SIG-M5 (cell line): ENCODE data around the gene FGF21.
"Not testable (repeated sequence)": the region's sequence is repeated elsewhere in the genome, so short reads cannot be mapped to it uniquely, and the experiment has no call there.

Experiments used
- DNase-seq: peaks from one replicate; lab custom pipeline; 2025; lab: John Stamatoyannopoulos, UW

FGF21 gene

DNA sequence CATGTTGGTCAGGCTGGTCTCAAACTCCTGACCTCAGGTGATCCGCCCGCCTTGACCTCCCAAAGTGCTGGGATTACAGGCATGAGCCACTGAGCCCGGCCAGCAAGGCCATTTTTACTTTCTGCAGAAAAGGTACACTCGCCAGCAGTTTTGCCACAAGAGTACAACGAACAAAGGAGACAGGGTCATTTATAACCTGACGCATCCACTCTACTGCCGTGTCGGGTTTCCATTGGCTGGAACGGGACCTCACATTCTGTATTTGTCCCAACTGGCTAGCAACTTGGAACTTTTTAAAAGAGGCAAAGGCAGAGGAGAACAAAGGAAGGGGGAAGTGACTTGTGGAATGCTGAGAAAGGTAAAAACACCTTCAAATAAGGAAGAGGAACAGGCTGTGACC is 32.0 kb downstream of the FGF21 start:
- not testable (repeated sequence) for DNase-seq

DNA sequence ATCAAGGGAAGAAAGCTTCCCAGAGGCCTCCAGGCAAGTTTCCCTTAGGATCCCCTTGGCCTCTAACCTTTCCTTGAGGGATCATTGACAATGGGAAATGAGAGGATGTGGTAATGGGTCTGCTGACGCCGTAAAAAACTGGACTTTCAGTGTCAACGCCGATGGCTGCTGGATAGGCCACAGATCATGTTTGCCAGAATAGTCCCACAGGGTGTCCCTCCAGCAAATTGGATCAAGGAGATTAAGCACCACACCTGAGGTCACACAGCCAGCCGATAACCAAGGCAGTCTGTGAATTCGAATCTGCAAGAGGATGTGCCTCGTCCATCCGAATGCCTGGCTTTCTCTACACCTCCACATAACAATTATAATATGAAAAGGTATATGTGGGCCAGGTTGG is 37.9 kb downstream of the FGF21 start:
- no peak for DNase-seq

DNA sequence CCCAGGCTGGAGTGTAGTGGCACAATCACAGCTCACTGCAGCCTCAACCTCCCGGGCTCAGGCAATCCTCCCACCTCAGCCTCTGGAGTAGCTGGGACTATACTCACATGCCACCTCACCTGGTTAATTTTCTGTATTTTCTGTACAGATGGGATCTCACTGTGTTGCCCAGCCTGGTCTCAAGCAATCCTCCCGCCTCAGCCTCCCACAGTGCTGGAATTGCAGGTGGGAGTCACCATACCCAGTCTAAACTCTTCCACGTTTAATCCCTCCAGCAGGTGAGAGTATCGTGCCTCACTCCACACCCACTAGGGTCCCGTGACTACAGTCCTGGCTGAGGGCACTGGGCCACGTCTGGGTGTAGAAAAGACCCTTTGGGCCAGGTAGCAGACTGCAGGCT is 39.0 kb downstream of the FGF21 start:
- no peak for DNase-seq

DNA sequence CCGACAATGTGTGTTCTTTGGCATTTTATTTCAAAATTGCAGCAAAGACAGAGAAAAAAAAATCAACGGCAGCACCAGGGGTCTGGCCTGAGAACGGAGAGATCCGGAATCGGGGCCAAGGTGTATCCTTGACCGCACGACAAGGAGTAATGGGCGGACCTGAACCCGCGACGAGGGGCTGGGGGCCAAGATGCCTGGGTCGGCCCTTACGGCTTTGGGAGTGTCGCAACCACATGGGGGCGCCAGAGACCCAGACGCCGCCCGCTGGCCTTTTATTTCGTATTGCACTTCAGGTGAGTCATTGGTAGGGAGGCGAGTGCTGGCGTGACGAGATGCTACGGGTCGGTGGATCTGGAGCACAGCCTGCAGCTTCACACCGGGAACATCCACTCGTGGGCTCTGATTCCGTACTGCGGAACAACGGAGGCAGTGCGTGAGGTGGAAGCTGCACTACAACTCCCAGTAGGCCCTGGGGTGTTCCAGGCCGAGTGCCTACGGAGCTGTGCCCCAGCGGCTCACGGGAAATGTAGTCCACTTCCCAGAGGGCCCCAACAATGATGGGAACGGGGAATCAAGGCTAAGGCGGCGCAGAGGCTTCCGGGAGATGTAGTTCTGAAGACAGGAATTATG is 39.8 kb downstream of the FGF21 start:
- peak; percentile 33 for DNase-seq

DNA sequence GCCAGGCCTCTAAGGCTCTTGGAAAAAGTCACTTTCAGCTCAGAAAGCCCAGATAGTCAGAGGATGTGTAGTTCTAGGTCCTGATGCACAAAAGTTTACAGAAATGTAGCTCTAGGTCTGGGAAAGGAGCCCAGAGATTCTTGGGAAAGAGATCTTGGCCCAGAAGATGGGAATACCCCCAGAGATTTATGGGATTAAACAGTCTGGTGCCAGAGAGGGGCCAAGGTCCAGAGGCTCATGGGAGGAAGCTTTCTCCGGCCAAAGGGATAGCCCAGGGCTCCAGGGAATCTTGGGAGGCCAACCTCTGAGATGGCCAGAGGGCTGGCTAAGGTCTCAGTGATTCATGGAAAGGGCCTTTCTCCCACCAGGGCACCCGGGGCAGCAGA is 40.4 kb downstream of the FGF21 start:
- no peak for DNase-seq

DNA sequence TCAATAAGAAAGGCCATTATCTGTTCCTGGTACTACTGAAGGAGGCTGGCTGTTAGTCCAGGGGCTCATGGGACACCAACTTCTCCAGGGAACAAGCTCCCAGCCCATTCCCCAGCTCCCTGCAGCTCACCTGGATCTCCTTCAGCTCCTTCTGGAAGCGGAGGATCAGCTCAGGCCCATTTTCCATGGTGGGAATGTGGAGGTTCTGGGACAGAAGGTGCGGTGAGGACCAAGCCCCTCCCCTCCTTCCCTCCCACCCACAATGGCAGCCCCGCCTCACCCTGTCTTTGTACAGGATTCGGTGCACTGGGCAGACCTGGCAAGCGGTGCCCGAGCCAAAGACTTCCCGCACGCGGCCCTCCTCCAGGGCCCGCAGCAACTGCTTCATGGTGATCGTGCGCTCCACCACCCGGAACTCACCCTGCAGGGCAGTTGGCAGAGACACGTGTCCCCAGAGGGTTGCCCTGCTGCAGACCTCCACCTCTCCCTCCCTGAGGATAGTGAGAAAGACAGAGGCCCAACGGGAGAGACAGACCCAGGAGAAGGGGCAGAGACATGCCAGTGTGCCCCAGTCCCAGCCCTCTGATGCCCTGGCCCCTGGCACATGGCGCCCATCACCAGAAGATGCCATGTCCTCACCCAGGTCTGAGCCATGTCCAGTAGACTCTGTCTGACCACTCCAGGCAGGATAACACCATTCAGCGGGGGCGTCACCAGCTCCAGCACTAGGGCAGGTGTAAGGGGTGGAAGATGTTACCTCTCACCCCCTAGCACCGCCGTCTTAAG is 41.2 kb downstream of the FGF21 start:
- no peak for DNase-seq

DNA sequence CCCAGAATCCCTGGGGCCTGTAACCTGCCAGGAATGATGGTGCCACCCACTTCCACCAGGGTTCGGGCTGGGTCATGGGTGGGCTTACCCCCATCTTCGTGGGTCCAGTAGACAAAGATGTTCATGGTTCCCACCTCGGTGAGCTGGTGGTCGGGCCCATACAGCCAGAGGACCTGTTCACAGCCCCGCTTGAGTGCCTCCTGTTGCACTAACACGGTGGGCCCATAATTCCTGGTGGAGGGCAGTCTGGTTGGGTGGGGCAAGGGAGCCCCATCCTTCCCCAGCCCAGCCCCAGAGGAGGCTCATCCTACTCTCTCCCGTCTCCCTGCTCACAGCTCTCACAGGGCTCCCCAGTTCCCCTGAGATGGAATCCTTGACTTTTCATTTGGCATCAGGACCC is 41.8 kb downstream of the FGF21 start:
- no peak for DNase-seq

DNA sequence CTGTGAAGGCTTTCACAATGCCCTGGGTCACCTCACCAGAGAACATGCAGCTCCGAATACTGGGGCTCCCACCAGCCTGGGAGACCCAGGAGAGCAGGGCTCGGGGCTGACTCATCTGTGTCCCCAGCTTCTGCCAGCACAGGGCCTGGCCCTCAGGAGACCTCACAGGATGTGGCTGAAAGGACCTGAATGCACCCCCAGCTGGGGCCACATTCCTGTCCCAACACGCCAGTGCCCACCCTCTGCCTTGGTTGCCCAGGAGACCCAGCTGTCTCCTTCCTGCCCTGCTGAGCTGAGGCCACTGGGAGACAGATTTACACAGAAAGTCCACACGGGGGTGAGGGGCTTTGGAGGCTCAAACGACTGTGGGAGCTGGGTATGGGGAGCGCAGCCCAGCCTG is 43.6 kb downstream of the FGF21 start:
- no peak for DNase-seq

DNA sequence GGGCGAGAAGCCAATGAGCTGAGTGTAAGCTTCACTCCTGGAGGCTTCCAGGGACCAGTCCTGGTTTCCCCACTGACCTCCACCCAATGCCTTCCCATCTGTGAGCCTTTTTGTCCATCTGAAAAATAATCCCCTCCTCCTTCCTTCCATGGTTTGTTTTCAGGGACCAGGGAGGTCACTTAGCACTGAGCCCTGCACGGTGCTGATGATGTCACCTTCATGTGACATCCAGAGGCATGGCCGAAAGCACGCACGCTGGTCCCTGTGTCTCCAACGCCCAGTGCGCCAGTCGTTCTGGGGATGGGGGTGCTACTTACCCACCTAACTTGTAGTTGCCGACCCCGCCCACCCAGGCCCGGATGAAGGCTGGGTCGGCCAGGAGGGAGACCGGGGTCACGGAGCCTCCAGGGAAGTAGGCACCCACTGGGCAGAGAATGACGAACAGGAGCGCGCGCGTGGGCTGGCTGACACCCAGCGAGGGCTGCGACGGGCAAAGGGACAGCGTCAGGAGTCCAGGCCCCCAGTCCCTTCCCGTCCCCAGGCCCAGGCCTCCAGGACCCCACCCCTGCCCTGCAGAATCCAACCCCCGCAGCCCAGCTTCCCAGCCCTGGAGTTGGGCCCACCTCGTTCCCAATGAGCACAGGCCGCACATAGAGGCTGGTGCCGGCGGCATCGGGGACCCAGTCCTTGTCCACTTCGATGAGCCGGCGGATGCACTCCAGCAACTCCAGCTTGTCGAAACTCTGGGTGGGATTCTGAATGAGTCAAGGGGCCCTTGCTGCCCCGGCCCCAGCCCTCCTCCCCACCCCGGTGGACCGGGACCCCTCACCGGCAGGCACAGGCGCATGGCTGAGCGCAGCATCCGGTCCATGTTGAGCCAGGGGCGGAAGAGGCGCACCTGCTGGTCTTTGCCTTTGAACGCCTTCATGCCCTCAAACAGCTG is 44.3 kb downstream of the FGF21 start:
- DNase-seq: no peak

DNA sequence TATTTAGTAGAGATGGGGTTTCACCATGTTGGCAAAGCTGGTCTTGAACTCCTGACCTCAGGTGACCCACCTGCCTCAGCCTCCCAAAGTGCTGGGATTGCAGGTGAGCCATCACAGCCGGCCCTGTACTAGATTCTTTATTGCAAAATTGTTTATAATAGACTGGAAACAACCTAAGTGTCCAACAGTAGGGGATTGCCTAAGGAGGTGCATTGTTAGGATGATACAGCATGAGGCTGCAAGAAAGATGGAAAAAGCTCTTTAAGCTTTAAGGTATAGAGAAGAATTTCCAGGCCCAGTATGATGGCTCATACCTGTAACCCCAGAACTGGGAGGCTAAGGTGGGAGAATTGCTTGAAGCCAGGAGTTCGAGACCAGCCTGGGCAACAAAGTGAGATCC is 47.3 kb downstream of the FGF21 start:
- DNase-seq: no peak

DNA sequence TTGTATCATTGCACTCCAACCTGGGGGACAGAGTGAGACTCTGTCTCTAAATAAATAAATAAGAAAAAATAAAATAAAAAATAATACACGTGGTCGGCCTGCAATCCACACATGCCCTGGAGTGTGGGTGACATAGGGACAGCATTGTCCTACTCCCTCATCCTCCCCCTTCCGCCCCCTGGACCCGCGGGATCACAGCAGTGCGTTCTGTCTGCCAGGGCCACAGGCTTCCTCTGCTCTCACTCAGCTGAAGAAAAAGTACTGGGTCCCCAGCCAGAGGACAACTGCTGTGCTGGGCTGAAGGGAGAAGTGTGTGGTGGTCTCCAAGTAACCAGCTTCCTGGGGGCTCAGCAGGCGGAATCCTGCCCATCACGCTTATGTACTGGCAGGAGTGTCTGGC is 49.2 kb downstream of the FGF21 start:
- no peak for DNase-seq

DNA sequence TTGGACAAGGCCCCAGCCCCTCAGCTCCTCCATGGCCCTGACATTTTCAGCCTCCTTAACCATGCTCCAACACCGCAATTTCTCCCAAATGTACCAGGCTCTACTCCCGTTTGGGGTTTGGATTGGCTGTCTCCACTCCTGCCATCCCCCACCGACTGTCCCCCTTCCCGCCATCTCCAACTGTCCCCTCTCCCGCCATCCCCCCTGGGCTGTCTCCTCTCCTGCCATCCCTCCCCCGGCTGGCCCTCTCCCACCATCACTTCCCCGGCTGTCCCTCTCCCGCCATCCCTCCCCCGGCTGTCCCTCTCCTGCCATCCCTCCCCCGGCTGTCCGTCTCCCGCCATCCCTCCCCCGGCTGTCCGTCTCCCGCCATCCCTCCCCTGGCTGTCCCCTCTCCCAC is 50.1 kb downstream of the FGF21 start:
- no peak for DNase-seq

DNA sequence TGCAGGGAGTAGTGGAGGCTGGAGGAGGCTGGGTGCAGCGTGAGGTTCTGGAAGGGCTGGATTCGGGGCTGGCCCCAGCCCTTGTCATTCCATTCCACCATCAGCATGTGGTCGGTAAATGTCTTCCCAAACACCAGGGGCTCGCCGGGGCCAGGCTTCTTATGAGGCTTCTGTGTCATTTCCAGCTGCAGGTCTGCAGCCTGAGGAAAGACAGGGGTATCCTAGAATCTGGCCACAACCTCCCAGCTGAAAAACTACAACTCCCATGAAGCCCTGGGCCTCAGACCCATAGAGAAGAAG is 51.1 kb downstream of the FGF21 start:
- DNase-seq: no peak

DNA sequence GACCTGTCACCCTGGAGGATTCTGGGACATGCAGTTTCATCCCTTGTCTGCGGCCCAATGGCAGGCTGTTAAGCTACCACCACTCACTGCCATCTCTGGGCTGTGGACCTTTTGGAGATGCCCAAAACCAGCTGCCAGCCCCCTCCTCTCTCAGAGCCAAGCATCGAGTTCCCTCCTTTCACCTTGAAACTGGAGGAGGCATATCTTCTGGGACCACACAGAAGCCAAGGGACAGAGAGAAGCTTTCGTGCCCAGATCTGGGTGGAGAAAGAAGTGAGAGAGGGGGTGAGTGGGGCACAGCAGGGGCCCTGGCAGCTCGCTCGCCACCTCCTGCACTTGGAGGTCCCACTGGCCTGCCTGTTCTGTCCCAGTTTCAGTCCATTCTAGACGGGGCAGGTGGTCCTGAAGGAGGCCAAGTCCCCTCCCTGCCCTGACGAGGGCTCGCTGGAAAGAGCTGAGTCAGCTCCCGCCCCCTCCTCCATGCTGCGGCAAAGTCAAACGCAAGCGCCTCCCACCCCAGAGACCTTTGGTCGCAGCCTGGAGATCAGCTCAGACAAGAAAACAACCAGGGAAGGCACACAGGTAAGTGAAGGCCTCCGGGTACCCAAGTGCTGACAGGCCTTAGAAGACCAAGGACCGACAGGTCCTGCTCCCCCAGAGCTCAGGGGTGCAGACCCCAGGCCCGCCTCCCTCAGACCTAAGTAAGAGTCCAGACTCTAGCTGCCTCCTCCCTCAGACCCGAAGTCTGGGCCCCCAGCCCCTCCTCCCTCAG is 51.7 kb downstream of the FGF21 start:
- DNase-seq: no peak

DNA sequence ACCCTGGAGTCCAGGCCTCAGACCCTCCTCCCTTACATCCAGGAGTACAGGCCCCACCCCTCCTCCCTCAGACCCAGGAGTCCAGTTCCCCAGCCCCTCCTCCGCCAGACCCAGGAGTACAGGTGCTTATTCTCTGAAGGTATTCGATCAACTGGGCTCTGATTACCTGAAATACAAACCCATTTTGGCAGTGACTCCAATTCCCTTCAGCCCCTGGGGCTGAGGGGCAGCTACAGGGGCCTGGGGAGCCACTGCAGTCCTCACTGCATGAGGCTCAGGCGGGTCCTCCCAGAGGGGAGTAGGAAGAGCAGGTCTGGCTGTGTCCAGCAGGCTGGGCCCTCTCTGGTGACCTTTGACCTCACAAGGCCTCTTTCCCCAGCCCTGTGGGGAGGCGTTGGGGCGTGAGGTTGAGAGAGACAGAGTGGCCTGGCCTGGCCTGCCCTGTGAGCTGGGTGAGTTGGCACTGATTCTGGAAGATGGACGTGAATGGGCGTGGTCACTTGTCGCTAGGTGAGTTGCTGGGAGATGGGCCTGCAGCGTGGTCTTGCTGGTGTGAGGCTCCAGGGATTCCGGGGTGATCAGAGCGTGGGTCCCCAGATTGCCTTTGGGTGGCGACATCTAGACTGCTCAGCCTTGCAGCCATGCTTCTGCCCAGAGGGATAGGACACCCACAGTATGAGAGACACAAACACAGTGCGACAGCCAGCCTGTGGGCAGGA is 52.4 kb downstream of the FGF21 start:
- DNase-seq: no peak
